Right lung (tissue), 5 donors: ENCODE results near the gene FMNL2. TPM values are rescaled to one million over a fixed set of nuclear protein-coding genes. Genes with fewer than 3 reads are reported as not detected.

Experiments used
- DNase-seq, 2 donors: peaks; one replicate each; pipeline ENCODE4 v3.0.0-alpha.2; 2013
- polyA plus RNA-seq, 5 donors: library from polyadenylated mRNA; unstranded; fragments of 120-200 nt; gene quantifications; one replicate each; pipeline versions ENCODE4 v1.2.1 to v1.2.3, GENCODE V29; 2013; ENCODE audit warnings: inconsistent platforms in 1 of 5, low replicate concordance in 1 of 5; ENCODE audit not compliant: insufficient read length in 5 of 5, insufficient read depth in 1 of 5

Gene FMNL2
- polyA plus RNA-seq, 5 donors = 51.4 to 89.6 (median 77.5) TPM

GRCh38 chr2:152572031-152572430, 237.1 kb downstream of the FMNL2 start:
- no peak for DNase-seq

GRCh38 chr2:152573168-152573567, 238.2 kb downstream of the FMNL2 start:
- no peak for DNase-seq

DNA sequence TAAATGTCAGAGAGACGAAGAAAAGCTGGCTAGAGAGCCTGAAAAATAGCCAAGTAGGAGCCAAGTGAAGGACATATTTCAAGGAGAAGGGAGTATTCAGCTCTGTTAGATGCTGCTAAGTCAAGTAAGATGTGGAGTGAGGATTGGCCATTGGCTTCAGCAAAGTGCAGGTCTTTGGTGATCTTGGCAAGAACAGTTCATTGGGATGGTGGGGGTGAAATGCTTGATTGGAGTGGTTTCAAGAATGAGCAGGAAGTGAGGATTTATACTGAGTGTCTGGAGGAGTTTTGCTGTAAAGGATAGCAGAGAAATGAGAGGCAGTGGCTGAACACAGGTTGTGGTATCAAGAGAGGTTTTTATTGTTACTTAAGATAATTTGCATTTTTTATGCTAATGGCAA, 242.6 kb downstream of the FMNL2 start:
- no peak for DNase-seq

DNA sequence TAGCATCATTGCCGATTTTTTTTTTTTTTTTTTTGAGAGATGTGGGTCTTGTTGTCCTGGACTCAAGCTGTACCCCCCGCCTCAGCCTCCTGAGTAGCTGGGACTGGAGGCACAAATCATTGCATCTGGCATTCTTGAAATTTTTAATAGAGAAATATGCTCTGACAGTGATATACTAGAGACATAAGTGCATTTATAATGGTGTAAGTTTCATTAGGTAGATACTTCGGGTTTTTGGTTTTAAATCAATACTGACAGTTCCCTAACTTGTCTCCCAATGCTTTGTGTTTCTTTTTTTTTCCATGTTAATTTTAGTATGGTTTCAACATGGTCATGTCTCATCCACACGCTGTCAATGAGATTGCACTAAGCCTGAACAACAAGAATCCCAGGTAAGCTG, 243.6 kb downstream of the FMNL2 start:
- DNase-seq = no peak

GRCh38 chr2:152580714-152581113, 245.7 kb downstream of the FMNL2 start:
- DNase-seq = no peak

GRCh38 chr2:152581360-152581759, 246.4 kb downstream of the FMNL2 start:
- no peak for DNase-seq

- no peak for DNase-seq
These were observed 247.1 kb downstream of the FMNL2 start for GRCh38 chr2:152582081-152582480.

DNA sequence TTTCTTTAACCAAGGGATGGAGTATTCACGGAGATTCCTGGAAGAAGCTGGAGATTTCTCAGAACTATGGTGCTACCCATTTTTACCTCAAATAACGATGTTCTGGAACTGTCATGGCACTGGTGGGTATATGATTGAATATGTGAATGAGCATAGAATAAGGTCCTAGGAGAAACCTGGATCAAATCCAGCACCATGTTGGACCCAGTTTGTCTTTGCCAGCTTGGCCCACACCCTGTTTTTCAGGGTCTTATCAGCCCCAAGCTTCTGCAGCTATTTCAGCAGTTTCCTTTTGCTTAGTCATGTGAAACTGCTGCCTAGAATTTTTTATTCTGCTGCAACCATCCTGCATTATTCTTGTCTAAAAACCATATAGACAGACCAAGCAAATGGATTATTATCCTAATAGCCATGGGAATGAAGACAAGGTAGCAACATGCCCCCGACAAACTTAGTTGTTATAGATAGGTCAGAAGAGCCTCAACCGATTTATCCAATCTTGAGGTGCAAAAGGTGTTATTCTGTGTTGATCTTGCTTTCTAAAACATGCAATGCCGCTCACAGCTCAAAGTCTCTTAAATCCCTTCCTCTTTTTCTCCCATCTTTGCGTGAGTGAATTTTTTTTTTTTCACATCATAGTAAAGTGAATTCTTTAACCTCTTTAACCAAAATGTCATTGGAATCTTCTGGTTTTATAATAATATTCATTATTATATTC, 248.7 kb downstream of the FMNL2 start:
- DNase-seq = no peak

DNA sequence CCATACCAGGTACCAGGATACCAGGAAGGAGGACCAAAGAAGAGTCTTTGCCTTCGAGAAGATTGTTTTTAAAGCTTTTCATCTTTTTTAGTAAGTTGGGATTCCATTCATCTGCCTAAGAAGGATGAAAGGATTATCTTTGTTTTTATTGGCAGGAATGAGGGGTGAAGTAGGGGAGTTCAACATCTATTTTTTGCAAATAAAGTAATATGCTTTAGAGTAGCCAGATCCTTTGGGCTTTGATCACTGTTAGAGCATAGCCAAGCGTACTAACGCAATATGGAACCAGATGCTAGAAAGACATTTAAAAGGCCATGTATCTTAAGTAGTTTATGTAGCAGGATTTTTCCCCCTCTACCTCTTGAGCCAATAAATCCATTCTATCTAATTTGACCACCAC, 249.3 kb downstream of the FMNL2 start:
- DNase-seq = no peak

GRCh38 chr2:152585830-152586484, 251.0 kb downstream of the FMNL2 start:
- DNase-seq = peak; percentile 23 to 32

- DNase-seq = no peak
These were observed 252.4 kb downstream of the FMNL2 start for GRCh38 chr2:152587187-152587947.

DNA sequence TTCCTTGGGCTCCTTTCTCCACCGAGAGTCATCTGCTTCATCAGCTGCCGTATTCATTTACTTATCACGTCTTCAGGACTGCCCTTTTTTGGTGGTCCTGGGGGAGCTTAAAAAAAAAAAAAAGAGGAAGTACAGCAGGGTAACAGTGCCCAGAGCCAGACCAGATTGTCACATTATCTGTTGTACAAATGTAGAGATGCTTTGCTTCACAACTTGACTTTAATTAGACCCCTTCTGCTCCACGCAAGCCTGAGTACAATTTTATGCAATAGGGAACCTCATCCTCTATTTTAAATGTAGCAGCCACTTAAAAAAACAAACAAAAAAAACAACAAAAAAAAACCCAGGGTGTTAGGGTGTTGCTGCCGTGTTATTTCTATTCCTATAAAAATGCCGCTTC, 254.0 kb downstream of the FMNL2 start:
- DNase-seq = no peak

- DNase-seq = no peak
These were observed 259.2 kb downstream of the FMNL2 start for GRCh38 chr2:152594022-152594766.

GRCh38 chr2:152594792-152595191, 259.8 kb downstream of the FMNL2 start:
- DNase-seq = no peak

DNA sequence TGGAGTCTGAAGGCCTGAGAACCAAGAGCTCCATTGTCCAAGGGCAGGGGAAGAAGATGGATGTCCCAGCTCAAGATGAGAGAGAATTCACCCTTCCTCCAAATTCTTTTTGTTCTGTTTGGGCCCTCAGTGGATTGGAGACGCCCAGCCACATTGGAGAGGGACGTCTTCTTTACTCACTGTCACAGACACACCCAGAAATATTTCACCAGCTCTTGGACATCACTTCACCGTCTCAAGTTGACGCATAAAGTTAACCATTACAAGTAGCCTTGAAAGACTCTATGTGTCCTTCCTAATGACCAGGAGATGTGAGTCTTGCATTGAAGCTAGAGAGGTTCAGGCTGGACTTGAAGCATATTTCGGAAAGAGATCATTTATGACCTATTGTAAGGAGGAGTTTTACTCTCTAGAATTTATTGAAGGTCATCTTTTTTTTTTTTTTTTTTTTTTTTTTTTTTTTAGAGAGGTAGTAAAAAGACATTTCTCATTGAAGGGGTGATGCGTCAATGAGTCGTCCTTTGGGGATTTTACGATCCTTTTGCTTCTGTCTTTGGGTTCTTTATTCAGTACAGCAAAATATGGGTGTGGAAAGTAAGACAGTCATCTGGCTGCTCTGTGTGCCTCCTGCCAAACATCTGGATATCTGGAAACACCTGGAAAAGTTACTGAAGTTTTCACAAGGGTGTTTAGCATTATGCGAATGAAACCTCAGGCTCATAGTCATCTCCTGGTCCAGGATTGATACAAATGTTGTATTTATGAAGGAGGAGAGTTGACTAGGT, 264.2 kb downstream of the FMNL2 start:
- no peak for DNase-seq

DNA sequence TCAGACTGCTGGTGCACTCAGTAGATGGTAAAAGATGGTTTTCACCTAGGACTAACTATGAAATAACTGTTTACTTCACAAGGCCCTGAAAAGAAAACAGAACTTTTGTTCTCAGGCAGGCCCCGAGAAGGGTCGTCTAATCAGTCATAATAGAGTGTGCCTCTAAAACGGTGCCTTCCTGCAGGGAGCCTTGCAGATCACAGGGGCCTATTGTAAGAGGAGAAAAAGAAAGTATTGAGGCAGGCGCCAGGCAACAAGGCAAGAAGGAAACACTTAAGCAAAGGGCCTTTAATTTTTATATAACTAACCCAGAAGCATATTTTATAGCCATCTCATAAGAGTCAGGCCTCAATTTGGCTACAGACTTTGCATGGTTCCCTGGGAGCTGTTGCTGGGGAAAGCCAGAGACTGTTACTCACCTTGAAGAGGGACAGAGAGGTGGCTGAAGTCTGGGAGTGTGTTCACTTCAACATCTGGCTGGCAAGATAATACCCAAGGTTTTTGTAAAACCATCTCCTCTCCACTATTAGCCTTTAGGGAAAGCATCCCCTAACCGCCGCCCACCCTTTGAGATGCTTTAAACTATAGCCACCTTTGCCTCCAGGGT, 265.2 kb downstream of the FMNL2 start:
- DNase-seq = no peak

DNA sequence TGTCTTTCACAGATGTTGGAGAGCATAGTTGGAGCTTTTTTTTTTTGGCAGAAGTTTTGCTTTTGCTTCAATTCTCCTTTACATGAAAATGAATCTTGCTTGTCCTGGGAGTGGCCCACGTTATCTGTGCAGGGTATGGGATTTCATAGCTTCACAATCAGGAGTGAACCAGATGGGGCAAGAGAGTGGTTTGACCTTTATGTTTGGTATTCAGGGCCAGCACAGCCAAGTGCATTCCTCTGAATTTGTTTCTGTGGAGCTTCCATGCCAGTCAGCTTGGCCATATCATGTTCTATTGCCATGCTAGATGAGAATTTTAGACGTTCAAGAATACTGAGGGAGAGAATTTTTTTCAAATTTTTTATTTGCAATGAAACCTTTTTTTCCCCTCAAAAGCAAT, 265.7 kb downstream of the FMNL2 start:
- no peak for DNase-seq

GRCh38 chr2:152602750-152603149, 267.8 kb downstream of the FMNL2 start:
- no peak for DNase-seq

- no peak for DNase-seq
These were observed 268.2 kb downstream of the FMNL2 start for GRCh38 chr2:152603166-152603565.

GRCh38 chr2:152606081-152606480, 271.1 kb downstream of the FMNL2 start:
- no peak for DNase-seq

- no peak for DNase-seq
These were observed 272.0 kb downstream of the FMNL2 start for GRCh38 chr2:152606941-152607340.
